ENCODE results near the gene NOXO1. TPM values are rescaled to one million over a fixed set of nuclear protein-coding genes. Genes with fewer than 3 reads are reported as not detected.

The NOXO1 gene
- total and polyA plus RNA-seq, 9 of the 15 experiments (the other 6 are each of a cell fraction or from before 2014, with no cell fraction given) = not detected

GRCh38 chr16:1929578-1930337 lies 51.5 kb downstream of the NOXO1 start (continued):
- TF ChIP-seq MGA (IDR thresholded peaks at IDR 0.05) (peak; percentile 98), ARID4B (CRISPR knock-in tag; IDR thresholded peaks at IDR 0.05) (peak; percentile 76), RAD51 (IDR thresholded peaks at IDR 0.05; ENCODE audit: borderline replicate concordance, low read depth) (no peak)
- TF ChIP-seq, protein P1, sequence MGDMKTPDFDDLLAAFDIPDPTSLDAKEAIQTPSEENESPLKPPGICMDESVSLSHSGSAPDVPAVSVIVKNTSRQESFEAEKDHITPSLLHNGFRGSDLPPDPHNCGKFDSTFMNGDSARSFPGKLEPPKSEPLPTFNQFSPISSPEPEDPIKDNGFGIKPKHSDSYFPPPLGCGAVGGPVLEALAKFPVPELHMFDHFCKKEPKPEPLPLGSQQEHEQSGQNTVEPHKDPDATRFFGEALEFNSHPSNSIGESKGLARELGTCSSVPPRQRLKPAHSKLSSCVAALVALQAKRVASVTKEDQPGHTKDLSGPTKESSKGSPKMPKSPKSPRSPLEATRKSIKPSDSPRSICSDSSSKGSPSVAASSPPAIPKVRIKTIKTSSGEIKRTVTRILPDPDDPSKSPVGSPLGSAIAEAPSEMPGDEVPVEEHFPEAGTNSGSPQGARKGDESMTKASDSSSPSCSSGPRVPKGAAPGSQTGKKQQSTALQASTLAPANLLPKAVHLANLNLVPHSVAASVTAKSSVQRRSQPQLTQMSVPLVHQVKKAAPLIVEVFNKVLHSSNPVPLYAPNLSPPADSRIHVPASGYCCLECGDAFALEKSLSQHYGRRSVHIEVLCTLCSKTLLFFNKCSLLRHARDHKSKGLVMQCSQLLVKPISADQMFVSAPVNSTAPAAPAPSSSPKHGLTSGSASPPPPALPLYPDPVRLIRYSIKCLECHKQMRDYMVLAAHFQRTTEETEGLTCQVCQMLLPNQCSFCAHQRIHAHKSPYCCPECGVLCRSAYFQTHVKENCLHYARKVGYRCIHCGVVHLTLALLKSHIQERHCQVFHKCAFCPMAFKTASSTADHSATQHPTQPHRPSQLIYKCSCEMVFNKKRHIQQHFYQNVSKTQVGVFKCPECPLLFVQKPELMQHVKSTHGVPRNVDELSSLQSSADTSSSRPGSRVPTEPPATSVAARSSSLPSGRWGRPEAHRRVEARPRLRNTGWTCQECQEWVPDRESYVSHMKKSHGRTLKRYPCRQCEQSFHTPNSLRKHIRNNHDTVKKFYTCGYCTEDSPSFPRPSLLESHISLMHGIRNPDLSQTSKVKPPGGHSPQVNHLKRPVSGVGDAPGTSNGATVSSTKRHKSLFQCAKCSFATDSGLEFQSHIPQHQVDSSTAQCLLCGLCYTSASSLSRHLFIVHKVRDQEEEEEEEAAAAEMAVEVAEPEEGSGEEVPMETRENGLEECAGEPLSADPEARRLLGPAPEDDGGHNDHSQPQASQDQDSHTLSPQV (IDR thresholded peaks at IDR 0.05) = peak; percentile 98

All from K562 (cell line).